Measurements from ENCODE around the gene SCGB1D1. TPM values are rescaled to one million over a fixed set of nuclear protein-coding genes. Genes with fewer than 3 reads are reported as not detected.
"Not testable (repeated sequence)": the region's sequence is repeated elsewhere in the genome, so short reads cannot be mapped to it uniquely, and the experiment has no call there.

SCGB1D1 gene
- polyA plus RNA-seq, 4 donors = not detected

- DNase-seq (ENCODE audit: low read depth in 4 of 4, low spot score in 3 of 4) = no peak
These were observed 32.4 kb upstream of the SCGB1D1 start for GRCh38 chr11:62157603-62158002.

GRCh38 chr11:62166371-62166770 lies 23.6 kb upstream of the SCGB1D1 start:
- DNase-seq (ENCODE audit: low read depth in 4 of 4, low spot score in 3 of 4) = no peak

GRCh38 chr11:62169448-62169847 lies 20.6 kb upstream of the SCGB1D1 start:
- no peak for DNase-seq (ENCODE audit: low read depth in 4 of 4, low spot score in 3 of 4)

GRCh38 chr11:62169935-62170334 lies 20.1 kb upstream of the SCGB1D1 start:
- DNase-seq (ENCODE audit: low read depth in 4 of 4, low spot score in 3 of 4) = no peak

GRCh38 chr11:62171261-62171723 lies 18.7 kb upstream of the SCGB1D1 start:
- DNase-seq (ENCODE audit: low read depth in 4 of 4, low spot score in 3 of 4) = peak; percentile 52 to 78 (median 64)

GRCh38 chr11:62172294-62172693 lies 17.7 kb upstream of the SCGB1D1 start:
- no peak for DNase-seq (ENCODE audit: low read depth in 4 of 4, low spot score in 3 of 4)

- DNase-seq (ENCODE audit: low read depth in 4 of 4, low spot score in 3 of 4) = no peak
These were observed 13.2 kb upstream of the SCGB1D1 start for GRCh38 chr11:62176766-62177165.

- no peak for DNase-seq (ENCODE audit: low read depth in 4 of 4, low spot score in 3 of 4)
These were observed 10.0 kb upstream of the SCGB1D1 start for GRCh38 chr11:62179995-62180394.

GRCh38 chr11:62181097-62181496 lies 8.9 kb upstream of the SCGB1D1 start:
- DNase-seq (ENCODE audit: low read depth in 4 of 4, low spot score in 3 of 4) = no peak

- DNase-seq (ENCODE audit: low read depth in 4 of 4, low spot score in 3 of 4) = no peak
These were observed 7.7 kb upstream of the SCGB1D1 start for GRCh38 chr11:62182147-62182891.

- DNase-seq (ENCODE audit: low read depth in 4 of 4, low spot score in 3 of 4) = no peak
These were observed 3.8 kb upstream of the SCGB1D1 start for GRCh38 chr11:62186195-62186594.

- no peak for DNase-seq (ENCODE audit: low read depth in 4 of 4, low spot score in 3 of 4)
These were observed 3.9 kb downstream of the SCGB1D1 start for GRCh38 chr11:62193952-62194351.

GRCh38 chr11:62195010-62195409 lies 5.0 kb downstream of the SCGB1D1 start:
- not testable (repeated sequence) for DNase-seq (ENCODE audit: low read depth in 4 of 4, low spot score in 3 of 4)

GRCh38 chr11:62195945-62196344 lies 5.9 kb downstream of the SCGB1D1 start:
- DNase-seq (ENCODE audit: low read depth in 4 of 4, low spot score in 3 of 4) = no peak

GRCh38 chr11:62197400-62197799 lies 7.4 kb downstream of the SCGB1D1 start:
- DNase-seq (ENCODE audit: low read depth in 4 of 4, low spot score in 3 of 4) = not testable (repeated sequence)

GRCh38 chr11:62201376-62201775 lies 11.4 kb downstream of the SCGB1D1 start:
- DNase-seq (ENCODE audit: low read depth in 4 of 4, low spot score in 3 of 4) = no peak

GRCh38 chr11:62202910-62203309 lies 12.9 kb downstream of the SCGB1D1 start:
- DNase-seq (ENCODE audit: low read depth in 4 of 4, low spot score in 3 of 4) = no peak

GRCh38 chr11:62204430-62204829 lies 14.4 kb downstream of the SCGB1D1 start:
- no peak for DNase-seq (ENCODE audit: low read depth in 4 of 4, low spot score in 3 of 4)

GRCh38 chr11:62205441-62205840 lies 15.4 kb downstream of the SCGB1D1 start:
- no peak for DNase-seq (ENCODE audit: low read depth in 4 of 4, low spot score in 3 of 4)

GRCh38 chr11:62206276-62207066 lies 16.5 kb downstream of the SCGB1D1 start:
- DNase-seq (ENCODE audit: low read depth in 4 of 4, low spot score in 3 of 4) = peak in 2 of 4 donors; percentile 11 to 36

- DNase-seq (ENCODE audit: low read depth in 4 of 4, low spot score in 3 of 4) = no peak
These were observed 18.7 kb downstream of the SCGB1D1 start for GRCh38 chr11:62208785-62209144.

GRCh38 chr11:62217191-62217748 lies 27.3 kb downstream of the SCGB1D1 start:
- no peak for DNase-seq (ENCODE audit: low read depth in 4 of 4, low spot score in 3 of 4)

Data from left renal pelvis (tissue), 4 donors.